HepG2 (cell line): ENCODE measurements around the gene ARMH1. TPM values are rescaled to one million over a fixed set of nuclear protein-coding genes. Genes with fewer than 3 reads are reported as not detected.

Experiments
- CHD4 ChIP-seq: fragments of 200-600 bp; sonication (generic); IDR thresholded peaks from 2 replicates; pipeline ENCODE4 v1.7.0; 2017; ENCODE audit warnings: mild to moderate bottlenecking, low read length, borderline replicate concordance
- ESRRA ChIP-seq: sonication (generic); formaldehyde crosslinking; IDR thresholded peaks from 2 replicates; pipeline ENCODE4 v1.5.1; 2020; ENCODE audit warnings: mild to moderate bottlenecking, low read depth, missing genetic modification reagents
- ETV6 ChIP-seq: sonication (generic); formaldehyde crosslinking; conservative IDR thresholded peaks from 2 replicates; pipeline ENCODE4 v1.4.0; 2020; ENCODE audit warnings: missing genetic modification reagents
- FOXO1 ChIP-seq: sonication (generic); formaldehyde crosslinking; IDR thresholded peaks from 2 replicates; pipeline ENCODE4 v1.4.0; 2020; ENCODE audit warnings: missing genetic modification reagents
- FOXP1 ChIP-seq, 2 experiments: fragments of 450-650 bp in 1 of 2; IDR thresholded peaks; 2 replicates each; pipeline ENCODE4 v1.6.1; 2017 to 2018; ENCODE audit warnings: antibody characterized with exemption in 1 of 2
- NFATC3 ChIP-seq: sonication (generic); formaldehyde crosslinking; IDR thresholded peaks from 2 replicates; pipeline ENCODE4 v1.5.1; 2020; ENCODE audit warnings: mild to moderate bottlenecking, missing genetic modification reagents
- NFRKB ChIP-seq: fragments of 450-650 bp; IDR thresholded peaks from 2 replicates; pipeline ENCODE4 v1.6.1; 2017
- PCBP1 ChIP-seq: fragments of 200-400 bp; formaldehyde crosslinking; IDR thresholded peaks from 2 replicates; pipeline ENCODE4 v1.6.1; 2017; ENCODE audit warnings: mild to moderate bottlenecking, low read depth, low read length, borderline replicate concordance
- REXO4 ChIP-seq: sonication (generic); formaldehyde crosslinking; IDR thresholded peaks from 2 replicates; pipeline ENCODE4 v1.8.0; 2022; ENCODE audit warnings: missing genetic modification reagents, mild to moderate bottlenecking, borderline replicate concordance
- RORA ChIP-seq: sonication (generic); formaldehyde crosslinking; IDR thresholded peaks from 2 replicates; pipeline ENCODE4 v1.5.0; 2020; ENCODE audit warnings: mild to moderate bottlenecking, missing genetic modification reagents, moderate library complexity
- SIN3A ChIP-seq: IDR thresholded peaks from 2 replicates; pipeline ENCODE4 v1.6.1; 2011; ENCODE audit warnings: low read depth, mild to moderate bottlenecking, control low read depth, low read length, borderline replicate concordance
- STAT5B ChIP-seq: sonication (generic); formaldehyde crosslinking; IDR thresholded peaks from 2 replicates; pipeline ENCODE4 v1.4.0; 2020; ENCODE audit warnings: missing genetic modification reagents
- U2AF2 ChIP-seq: fragments of 200-400 bp; formaldehyde crosslinking; IDR thresholded peaks from 2 replicates; pipeline ENCODE4 v1.6.1; 2017; ENCODE audit warnings: low read depth, mild to moderate bottlenecking, low read length
- ZBTB25 ChIP-seq: IDR thresholded peaks from 2 replicates; pipeline ENCODE4 v1.6.1; 2018; ENCODE audit warnings: missing genetic modification reagents
- ZNF543 ChIP-seq: sonication (generic); formaldehyde crosslinking; IDR thresholded peaks from 2 replicates; pipeline ENCODE4 v1.4.0; 2020; ENCODE audit warnings: mild to moderate bottlenecking, missing genetic modification reagents
- ZNF557 ChIP-seq: sonication (generic); formaldehyde crosslinking; IDR thresholded peaks from 2 replicates; pipeline ENCODE4 v1.4.0; 2020; ENCODE audit warnings: missing genetic modification reagents
- ZNF563 ChIP-seq: sonication (generic); formaldehyde crosslinking; IDR thresholded peaks from 2 replicates; pipeline ENCODE4 v1.8.0; 2022; ENCODE audit warnings: mild to moderate bottlenecking, moderate library complexity, missing genetic modification reagents
- ZNF75D ChIP-seq: sonication (generic); formaldehyde crosslinking; IDR thresholded peaks from 2 replicates; pipeline ENCODE4 v1.8.1; 2023; ENCODE audit warnings: missing genetic modification reagents, mild to moderate bottlenecking, borderline replicate concordance
- polyA plus RNA-seq, 8 experiments: library from polyadenylated mRNA; depleted of rRNA in 3 of 8; stranded (reverse) in 7 of 8; unstranded in 1 of 8; fragments of >200 nt; fragmentation: Illumina TruSeq in 4 of 8; extraction: Trizol in 4 of 8; gene quantifications; 2 replicates each; pipeline versions ENCODE4 v1.2.1 to v1.2.3, GENCODE V29; 2011 to 2016; ENCODE audit warnings: low read depth in 4 of 8, missing spikeins in 1 of 8, mixed read lengths in 1 of 8; ENCODE audit not compliant: insufficient read depth in 1 of 8
- total RNA-seq, 5 experiments: library from RNA; depleted of rRNA; stranded (reverse); fragments of >200 nt; fragmentation: Illumina TruSeq; extraction: Trizol; gene quantifications; 2 replicates each; pipeline ENCODE4 v1.2.3, GENCODE V29; 2016; ENCODE audit warnings: low read depth in 1 of 5
- TF ChIP-seq, protein P1 (sequence below): sonication (generic); formaldehyde crosslinking; IDR thresholded peaks from 2 replicates; pipeline ENCODE4 v1.5.1; 2020; ENCODE audit warnings: mild to moderate bottlenecking, missing genetic modification reagents, moderate library complexity
- TF ChIP-seq, protein P2 (sequence below): sonication (generic); formaldehyde crosslinking; IDR thresholded peaks from 2 replicates; pipeline ENCODE4 v1.4.0; 2020; ENCODE audit warnings: mild to moderate bottlenecking, missing genetic modification reagents
- TF ChIP-seq, protein P3 (sequence below): sonication (generic); formaldehyde crosslinking; IDR thresholded peaks from 2 replicates; pipeline ENCODE4 v1.4.0; 2020; ENCODE audit warnings: mild to moderate bottlenecking, missing genetic modification reagents

The ARMH1 gene
- total and polyA plus RNA-seq, 2 of the 13 experiments (the other 11 are each of a cell fraction or from before 2014, with no cell fraction given), result 0.69 TPM; not detected in 1

GRCh38 chr1:44677201-44677766 is 2.8 kb downstream of the ARMH1 start (continued):
- TF ChIP-seq, protein P1, sequence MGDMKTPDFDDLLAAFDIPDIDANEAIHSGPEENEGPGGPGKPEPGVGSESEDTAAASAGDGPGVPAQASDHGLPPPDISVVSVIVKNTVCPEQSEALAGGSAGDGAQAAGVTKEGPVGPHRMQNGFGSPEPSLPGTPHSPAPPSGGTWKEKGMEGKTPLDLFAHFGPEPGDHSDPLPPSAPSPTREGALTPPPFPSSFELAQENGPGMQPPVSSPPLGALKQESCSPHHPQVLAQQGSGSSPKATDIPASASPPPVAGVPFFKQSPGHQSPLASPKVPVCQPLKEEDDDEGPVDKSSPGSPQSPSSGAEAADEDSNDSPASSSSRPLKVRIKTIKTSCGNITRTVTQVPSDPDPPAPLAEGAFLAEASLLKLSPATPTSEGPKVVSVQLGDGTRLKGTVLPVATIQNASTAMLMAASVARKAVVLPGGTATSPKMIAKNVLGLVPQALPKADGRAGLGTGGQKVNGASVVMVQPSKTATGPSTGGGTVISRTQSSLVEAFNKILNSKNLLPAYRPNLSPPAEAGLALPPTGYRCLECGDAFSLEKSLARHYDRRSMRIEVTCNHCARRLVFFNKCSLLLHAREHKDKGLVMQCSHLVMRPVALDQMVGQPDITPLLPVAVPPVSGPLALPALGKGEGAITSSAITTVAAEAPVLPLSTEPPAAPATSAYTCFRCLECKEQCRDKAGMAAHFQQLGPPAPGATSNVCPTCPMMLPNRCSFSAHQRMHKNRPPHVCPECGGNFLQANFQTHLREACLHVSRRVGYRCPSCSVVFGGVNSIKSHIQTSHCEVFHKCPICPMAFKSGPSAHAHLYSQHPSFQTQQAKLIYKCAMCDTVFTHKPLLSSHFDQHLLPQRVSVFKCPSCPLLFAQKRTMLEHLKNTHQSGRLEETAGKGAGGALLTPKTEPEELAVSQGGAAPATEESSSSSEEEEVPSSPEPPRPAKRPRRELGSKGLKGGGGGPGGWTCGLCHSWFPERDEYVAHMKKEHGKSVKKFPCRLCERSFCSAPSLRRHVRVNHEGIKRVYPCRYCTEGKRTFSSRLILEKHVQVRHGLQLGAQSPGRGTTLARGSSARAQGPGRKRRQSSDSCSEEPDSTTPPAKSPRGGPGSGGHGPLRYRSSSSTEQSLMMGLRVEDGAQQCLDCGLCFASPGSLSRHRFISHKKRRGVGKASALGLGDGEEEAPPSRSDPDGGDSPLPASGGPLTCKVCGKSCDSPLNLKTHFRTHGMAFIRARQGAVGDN (CRISPR knock-in tag), result no peak
- TF ChIP-seq U2AF2, result no peak
- no peak for TF ChIP-seq FOXP1 (IDR thresholded peaks at IDR 0.05)
- TF ChIP-seq FOXP1 (CRISPR knock-in tag; IDR thresholded peaks at IDR 0.05), result peak; percentile 55; the same call in 1 of the 2 replicates
- no peak for TF ChIP-seq PCBP1
- TF ChIP-seq REXO4 (CRISPR knock-in tag), result no peak
- no peak for TF ChIP-seq SIN3A
- TF ChIP-seq NFATC3 (CRISPR knock-in tag), result no peak
- TF ChIP-seq FOXO1 (CRISPR knock-in tag), result no peak; the same call in 1 of the 2 replicates
- no peak for TF ChIP-seq ETV6 (CRISPR knock-in tag)
- TF ChIP-seq RORA (CRISPR knock-in tag), result no peak
- TF ChIP-seq ZNF557 (CRISPR knock-in tag), result no peak
- no peak for TF ChIP-seq CHD4
- TF ChIP-seq, protein P2, sequence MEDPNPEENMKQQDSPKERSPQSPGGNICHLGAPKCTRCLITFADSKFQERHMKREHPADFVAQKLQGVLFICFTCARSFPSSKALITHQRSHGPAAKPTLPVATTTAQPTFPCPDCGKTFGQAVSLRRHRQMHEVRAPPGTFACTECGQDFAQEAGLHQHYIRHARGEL (CRISPR knock-in tag), result no peak
- TF ChIP-seq ZBTB25 (CRISPR knock-in tag), result no peak
- no peak for TF ChIP-seq NFRKB
- TF ChIP-seq STAT5B, result no peak
- TF ChIP-seq ZNF543, result no peak
- TF ChIP-seq ESRRA, result no peak
- TF ChIP-seq, protein P3, sequence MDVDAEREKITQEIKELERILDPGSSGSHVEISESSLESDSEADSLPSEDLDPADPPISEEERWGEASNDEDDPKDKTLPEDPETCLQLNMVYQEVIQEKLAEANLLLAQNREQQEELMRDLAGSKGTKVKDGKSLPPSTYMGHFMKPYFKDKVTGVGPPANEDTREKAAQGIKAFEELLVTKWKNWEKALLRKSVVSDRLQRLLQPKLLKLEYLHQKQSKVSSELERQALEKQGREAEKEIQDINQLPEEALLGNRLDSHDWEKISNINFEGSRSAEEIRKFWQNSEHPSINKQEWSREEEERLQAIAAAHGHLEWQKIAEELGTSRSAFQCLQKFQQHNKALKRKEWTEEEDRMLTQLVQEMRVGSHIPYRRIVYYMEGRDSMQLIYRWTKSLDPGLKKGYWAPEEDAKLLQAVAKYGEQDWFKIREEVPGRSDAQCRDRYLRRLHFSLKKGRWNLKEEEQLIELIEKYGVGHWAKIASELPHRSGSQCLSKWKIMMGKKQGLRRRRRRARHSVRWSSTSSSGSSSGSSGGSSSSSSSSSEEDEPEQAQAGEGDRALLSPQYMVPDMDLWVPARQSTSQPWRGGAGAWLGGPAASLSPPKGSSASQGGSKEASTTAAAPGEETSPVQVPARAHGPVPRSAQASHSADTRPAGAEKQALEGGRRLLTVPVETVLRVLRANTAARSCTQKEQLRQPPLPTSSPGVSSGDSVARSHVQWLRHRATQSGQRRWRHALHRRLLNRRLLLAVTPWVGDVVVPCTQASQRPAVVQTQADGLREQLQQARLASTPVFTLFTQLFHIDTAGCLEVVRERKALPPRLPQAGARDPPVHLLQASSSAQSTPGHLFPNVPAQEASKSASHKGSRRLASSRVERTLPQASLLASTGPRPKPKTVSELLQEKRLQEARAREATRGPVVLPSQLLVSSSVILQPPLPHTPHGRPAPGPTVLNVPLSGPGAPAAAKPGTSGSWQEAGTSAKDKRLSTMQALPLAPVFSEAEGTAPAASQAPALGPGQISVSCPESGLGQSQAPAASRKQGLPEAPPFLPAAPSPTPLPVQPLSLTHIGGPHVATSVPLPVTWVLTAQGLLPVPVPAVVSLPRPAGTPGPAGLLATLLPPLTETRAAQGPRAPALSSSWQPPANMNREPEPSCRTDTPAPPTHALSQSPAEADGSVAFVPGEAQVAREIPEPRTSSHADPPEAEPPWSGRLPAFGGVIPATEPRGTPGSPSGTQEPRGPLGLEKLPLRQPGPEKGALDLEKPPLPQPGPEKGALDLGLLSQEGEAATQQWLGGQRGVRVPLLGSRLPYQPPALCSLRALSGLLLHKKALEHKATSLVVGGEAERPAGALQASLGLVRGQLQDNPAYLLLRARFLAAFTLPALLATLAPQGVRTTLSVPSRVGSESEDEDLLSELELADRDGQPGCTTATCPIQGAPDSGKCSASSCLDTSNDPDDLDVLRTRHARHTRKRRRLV, result no peak
- TF ChIP-seq ZNF75D (CRISPR knock-in tag), result no peak
- no peak for TF ChIP-seq ZNF563 (CRISPR knock-in tag)
